ENCODE data around the gene MYMX. TPM values are rescaled to one million over a fixed set of nuclear protein-coding genes. Genes with fewer than 3 reads are reported as not detected.

MYMX gene
- total and polyA plus RNA-seq, 4 donors, result 0.14 TPM; not detected in 3

DNA sequence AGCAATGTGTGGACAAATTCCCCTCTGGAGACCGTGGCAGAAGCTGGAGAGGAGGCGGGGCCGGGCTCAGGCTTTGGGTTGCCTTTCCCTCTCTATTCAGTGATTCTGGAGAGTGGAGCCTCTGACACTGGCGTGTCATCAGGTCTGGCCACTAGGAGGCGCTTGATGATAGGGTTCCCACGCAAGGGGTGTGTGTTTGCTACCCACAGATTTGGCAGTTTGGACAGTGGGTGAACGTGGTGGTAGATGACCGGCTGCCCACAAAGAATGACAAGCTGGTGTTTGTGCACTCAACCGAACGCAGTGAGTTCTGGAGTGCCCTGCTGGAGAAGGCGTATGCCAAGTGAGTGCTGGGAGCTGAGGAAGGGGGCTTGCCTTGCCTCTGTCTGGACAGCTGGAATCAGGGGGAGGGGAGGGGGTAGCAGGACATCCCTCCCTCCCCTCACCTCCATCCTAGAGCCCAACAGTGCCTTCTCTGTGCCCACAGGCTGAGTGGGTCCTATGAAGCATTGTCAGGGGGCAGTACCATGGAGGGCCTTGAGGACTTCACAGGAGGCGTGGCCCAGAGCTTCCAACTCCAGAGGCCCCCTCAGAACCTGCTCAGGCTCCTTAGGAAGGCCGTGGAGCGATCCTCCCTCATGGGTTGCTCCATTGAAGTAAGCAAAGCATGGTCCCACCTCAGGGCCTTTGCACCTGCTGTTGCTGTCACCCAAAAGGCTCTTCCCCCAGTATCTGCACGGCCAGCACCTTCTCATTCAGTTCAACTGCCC lies 43.8 kb upstream of the MYMX start (continued):
- TF ChIP-seq CTCF (IDR thresholded peaks at IDR 0.05; ENCODE audit: low read depth, low read length, missing input control), result peak; percentile 94
- TF ChIP-seq, protein P1, sequence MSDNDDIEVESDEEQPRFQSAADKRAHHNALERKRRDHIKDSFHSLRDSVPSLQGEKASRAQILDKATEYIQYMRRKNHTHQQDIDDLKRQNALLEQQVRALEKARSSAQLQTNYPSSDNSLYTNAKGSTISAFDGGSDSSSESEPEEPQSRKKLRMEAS (IDR thresholded peaks at IDR 0.05), result no peak
- no peak for TF ChIP-seq ZBTB33 (IDR thresholded peaks at IDR 0.05)
- no peak for TF ChIP-seq EGR1 (IDR thresholded peaks at IDR 0.05; ENCODE audit: low read depth in 2 of 2)
- TF ChIP-seq TAF1 (conservative IDR thresholded peaks at IDR 0.05), result no peak
- TF ChIP-seq FOXA1 (IDR thresholded peaks at IDR 0.05), result no peak

- no peaks in the 10 kb centered on the region for H3K27me3 ChIP-seq (ENCODE audit: control insufficient read depth in 4 of 4, insufficient read depth in 4 of 4, low read length in 3 of 4)
- WGBS, result 84% methylated on average over 15 of the region's 15 CpGs
- H3K4me3 ChIP-seq (ENCODE audit: low read depth in 1 of 3, low read length in 3 of 3), result no peak overlapping the region
- peaks cover 0 to 8% (median 5%) of the 10 kb centered on the region in 4 donors for H3K4me1 ChIP-seq (ENCODE audit: control insufficient read depth in 4 of 4, insufficient read depth in 4 of 4, low read length in 3 of 4)
- no peaks in the 10 kb centered on the region for H3K9me3 ChIP-seq (ENCODE audit: control insufficient read depth in 4 of 4, low read length in 3 of 4)
- no peak overlapping the region for H3K9ac ChIP-seq (ENCODE audit: low read depth in 1 of 2, low read length in 2 of 2)
- no peak overlapping the region for H3K27ac ChIP-seq (ENCODE audit: low read depth in 1 of 2, low read length in 2 of 2)
- TF ChIP-seq EGR1 (IDR thresholded peaks at IDR 0.05; ENCODE audit: low read depth in 2 of 2) (no peak), YY1 (IDR thresholded peaks at IDR 0.05) (no peak), HNF4A (conservative IDR thresholded peaks at IDR 0.05) (no peak), FOXA2 (IDR thresholded peaks at IDR 0.05) (no peak), RAD21 (IDR thresholded peaks at IDR 0.05) (no peak), JUND (IDR thresholded peaks at IDR 0.05) (no peak), ATF3 (IDR thresholded peaks at IDR 0.05) (no peak), HNF4G (IDR thresholded peaks at IDR 0.05) (no peak), CTCF (IDR thresholded peaks at IDR 0.05; ENCODE audit: low read depth, low read length, missing input control) (no peak), FOXA1 (IDR thresholded peaks at IDR 0.05) (no peak), RXRA (IDR thresholded peaks at IDR 0.05) (no peak), ZBTB33 (IDR thresholded peaks at IDR 0.05) (no peak)
- TF ChIP-seq, protein P2, sequence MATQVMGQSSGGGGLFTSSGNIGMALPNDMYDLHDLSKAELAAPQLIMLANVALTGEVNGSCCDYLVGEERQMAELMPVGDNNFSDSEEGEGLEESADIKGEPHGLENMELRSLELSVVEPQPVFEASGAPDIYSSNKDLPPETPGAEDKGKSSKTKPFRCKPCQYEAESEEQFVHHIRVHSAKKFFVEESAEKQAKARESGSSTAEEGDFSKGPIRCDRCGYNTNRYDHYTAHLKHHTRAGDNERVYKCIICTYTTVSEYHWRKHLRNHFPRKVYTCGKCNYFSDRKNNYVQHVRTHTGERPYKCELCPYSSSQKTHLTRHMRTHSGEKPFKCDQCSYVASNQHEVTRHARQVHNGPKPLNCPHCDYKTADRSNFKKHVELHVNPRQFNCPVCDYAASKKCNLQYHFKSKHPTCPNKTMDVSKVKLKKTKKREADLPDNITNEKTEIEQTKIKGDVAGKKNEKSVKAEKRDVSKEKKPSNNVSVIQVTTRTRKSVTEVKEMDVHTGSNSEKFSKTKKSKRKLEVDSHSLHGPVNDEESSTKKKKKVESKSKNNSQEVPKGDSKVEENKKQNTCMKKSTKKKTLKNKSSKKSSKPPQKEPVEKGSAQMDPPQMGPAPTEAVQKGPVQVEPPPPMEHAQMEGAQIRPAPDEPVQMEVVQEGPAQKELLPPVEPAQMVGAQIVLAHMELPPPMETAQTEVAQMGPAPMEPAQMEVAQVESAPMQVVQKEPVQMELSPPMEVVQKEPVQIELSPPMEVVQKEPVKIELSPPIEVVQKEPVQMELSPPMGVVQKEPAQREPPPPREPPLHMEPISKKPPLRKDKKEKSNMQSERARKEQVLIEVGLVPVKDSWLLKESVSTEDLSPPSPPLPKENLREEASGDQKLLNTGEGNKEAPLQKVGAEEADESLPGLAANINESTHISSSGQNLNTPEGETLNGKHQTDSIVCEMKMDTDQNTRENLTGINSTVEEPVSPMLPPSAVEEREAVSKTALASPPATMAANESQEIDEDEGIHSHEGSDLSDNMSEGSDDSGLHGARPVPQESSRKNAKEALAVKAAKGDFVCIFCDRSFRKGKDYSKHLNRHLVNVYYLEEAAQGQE (IDR thresholded peaks at IDR 0.05), result no peak
- TF ChIP-seq, protein P1 (IDR thresholded peaks at IDR 0.05), result no peak
- H3K36me3 ChIP-seq (ENCODE audit: control insufficient read depth in 4 of 4, insufficient read depth in 3 of 4, low read depth in 1 of 4, low read length in 3 of 4), result no peaks in the 10 kb centered on the region
- DNase-seq (ENCODE audit: low spot score), result no peak
These were observed 40.5 kb upstream of the MYMX start for GRCh38 chr6:44176130-44176761.

All from liver (tissue), 9 donors.